PFSK-1 (cell line): ENCODE data around the gene PVALEF.

Source experiments
- POLR2AphosphoS5 ChIP-seq: IDR thresholded peaks from 2 replicates; pipeline ENCODE4 v1.6.1; 2012; ENCODE audit warnings: low read depth, mild to moderate bottlenecking, control low read depth, low read length, moderate library complexity
- TAF1 ChIP-seq: IDR thresholded peaks from 2 replicates; pipeline ENCODE4 v1.6.1; 2012; ENCODE audit warnings: low read length, control low read depth, borderline replicate concordance; ENCODE audit not compliant: insufficient read depth
- TF ChIP-seq, protein P1 (sequence below), 2 experiments: IDR thresholded peaks; 2 replicates each; pipeline versions ENCODE4 v1.6.1 to v1.8.0; 2011 to 2012; ENCODE audit warnings: low read depth in 2 of 2, low read length in 2 of 2, control low read depth in 1 of 2, inconsistent platforms in 1 of 2, mild to moderate bottlenecking in 1 of 2, moderate library complexity in 1 of 2; ENCODE audit not compliant: insufficient read depth in 1 of 2

DNA sequence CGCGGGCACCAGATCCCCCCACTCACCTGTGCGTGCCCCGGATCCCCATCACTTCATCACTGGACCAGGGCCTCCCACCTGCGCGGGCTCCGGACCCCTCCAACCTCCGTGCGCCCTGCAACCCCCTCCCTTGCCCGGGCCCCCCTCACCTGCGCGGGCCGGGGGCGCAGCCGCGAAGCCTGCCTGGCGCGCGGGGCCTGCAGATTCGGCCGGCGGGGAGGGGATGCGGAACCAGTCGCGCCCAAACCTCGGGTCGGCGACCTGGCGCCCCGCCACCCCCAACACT, 57.3 kb downstream of the PVALEF start:
- TF ChIP-seq POLR2AphosphoS5 (no peak), TAF1 (no peak)
- TF ChIP-seq, protein P1, sequence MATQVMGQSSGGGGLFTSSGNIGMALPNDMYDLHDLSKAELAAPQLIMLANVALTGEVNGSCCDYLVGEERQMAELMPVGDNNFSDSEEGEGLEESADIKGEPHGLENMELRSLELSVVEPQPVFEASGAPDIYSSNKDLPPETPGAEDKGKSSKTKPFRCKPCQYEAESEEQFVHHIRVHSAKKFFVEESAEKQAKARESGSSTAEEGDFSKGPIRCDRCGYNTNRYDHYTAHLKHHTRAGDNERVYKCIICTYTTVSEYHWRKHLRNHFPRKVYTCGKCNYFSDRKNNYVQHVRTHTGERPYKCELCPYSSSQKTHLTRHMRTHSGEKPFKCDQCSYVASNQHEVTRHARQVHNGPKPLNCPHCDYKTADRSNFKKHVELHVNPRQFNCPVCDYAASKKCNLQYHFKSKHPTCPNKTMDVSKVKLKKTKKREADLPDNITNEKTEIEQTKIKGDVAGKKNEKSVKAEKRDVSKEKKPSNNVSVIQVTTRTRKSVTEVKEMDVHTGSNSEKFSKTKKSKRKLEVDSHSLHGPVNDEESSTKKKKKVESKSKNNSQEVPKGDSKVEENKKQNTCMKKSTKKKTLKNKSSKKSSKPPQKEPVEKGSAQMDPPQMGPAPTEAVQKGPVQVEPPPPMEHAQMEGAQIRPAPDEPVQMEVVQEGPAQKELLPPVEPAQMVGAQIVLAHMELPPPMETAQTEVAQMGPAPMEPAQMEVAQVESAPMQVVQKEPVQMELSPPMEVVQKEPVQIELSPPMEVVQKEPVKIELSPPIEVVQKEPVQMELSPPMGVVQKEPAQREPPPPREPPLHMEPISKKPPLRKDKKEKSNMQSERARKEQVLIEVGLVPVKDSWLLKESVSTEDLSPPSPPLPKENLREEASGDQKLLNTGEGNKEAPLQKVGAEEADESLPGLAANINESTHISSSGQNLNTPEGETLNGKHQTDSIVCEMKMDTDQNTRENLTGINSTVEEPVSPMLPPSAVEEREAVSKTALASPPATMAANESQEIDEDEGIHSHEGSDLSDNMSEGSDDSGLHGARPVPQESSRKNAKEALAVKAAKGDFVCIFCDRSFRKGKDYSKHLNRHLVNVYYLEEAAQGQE (IDR thresholded peaks at IDR 0.05; ENCODE audit: insufficient read depth in 1 of 2, low read depth in 2 of 2, low read length in 2 of 2): no peak
